ENCODE results near the gene ZCCHC13.
A peak's percentile ranks its signal among the peaks of the same experiment; 100 is the strongest.
"Not testable (repeated sequence)": the region's sequence is repeated elsewhere in the genome, so short reads cannot be mapped to it uniquely, and the experiment has no call there.

Gene ZCCHC13

GRCh38 chrX:74304016-74304415 lies at the start of gene ZCCHC13:
Gene ZCCHC13, plus strand, starts transcription at chrX:74304180. Its CDS starts 87 bp downstream, at chrX:74304267.
- DNase-seq (ENCODE audit: low read depth in 2 of 2), result no peak

GRCh38 chrX:74258111-74258510 lies 45.9 kb upstream of the ZCCHC13 start:
- not testable (repeated sequence) for DNase-seq (ENCODE audit: low read depth in 2 of 2)

GRCh38 chrX:74259885-74260491 lies 44.0 kb upstream of the ZCCHC13 start:
- no peak for DNase-seq (ENCODE audit: low read depth in 2 of 2)

- DNase-seq (ENCODE audit: low read depth in 2 of 2), result no peak
These were observed 41.3 kb upstream of the ZCCHC13 start for GRCh38 chrX:74262452-74263209.

- DNase-seq (ENCODE audit: low read depth in 2 of 2), result no peak
These were observed 33.6 kb upstream of the ZCCHC13 start for GRCh38 chrX:74270393-74270792.

- DNase-seq (ENCODE audit: low read depth in 2 of 2), result no peak
These were observed 31.8 kb upstream of the ZCCHC13 start for GRCh38 chrX:74272230-74272629.

GRCh38 chrX:74274516-74274915 lies 29.5 kb upstream of the ZCCHC13 start:
- no peak for DNase-seq (ENCODE audit: low read depth in 2 of 2)

- no peak for DNase-seq (ENCODE audit: low read depth in 2 of 2)
These were observed 26.7 kb upstream of the ZCCHC13 start for GRCh38 chrX:74277320-74277719.

- no peak for DNase-seq (ENCODE audit: low read depth in 2 of 2)
These were observed 26.1 kb upstream of the ZCCHC13 start for GRCh38 chrX:74277846-74278245.

GRCh38 chrX:74280759-74281158 lies 23.2 kb upstream of the ZCCHC13 start:
- DNase-seq (ENCODE audit: low read depth in 2 of 2), result no peak

GRCh38 chrX:74284391-74284952 lies 19.5 kb upstream of the ZCCHC13 start:
- DNase-seq (ENCODE audit: low read depth in 2 of 2), result no peak

GRCh38 chrX:74286950-74287740 lies 16.8 kb upstream of the ZCCHC13 start:
- DNase-seq (ENCODE audit: low read depth in 2 of 2), result no peak

GRCh38 chrX:74291577-74291963 lies 12.4 kb upstream of the ZCCHC13 start:
- DNase-seq (ENCODE audit: low read depth in 2 of 2), result no peak

- peak; percentile 56 to 67 for DNase-seq (ENCODE audit: low read depth in 2 of 2)
These were observed 11.8 kb upstream of the ZCCHC13 start for GRCh38 chrX:74291964-74292807.

GRCh38 chrX:74292808-74293123 lies 11.2 kb upstream of the ZCCHC13 start:
- no peak for DNase-seq (ENCODE audit: low read depth in 2 of 2)

- peak; percentile 27 to 41 for DNase-seq (ENCODE audit: low read depth in 2 of 2)
These were observed 10.5 kb upstream of the ZCCHC13 start for GRCh38 chrX:74293343-74293946.

GRCh38 chrX:74295101-74295500 lies 8.9 kb upstream of the ZCCHC13 start:
- no peak for DNase-seq (ENCODE audit: low read depth in 2 of 2)

- DNase-seq (ENCODE audit: low read depth in 2 of 2), result no peak
These were observed 6.2 kb upstream of the ZCCHC13 start for GRCh38 chrX:74297766-74298165.

GRCh38 chrX:74300869-74301268 lies 3.1 kb upstream of the ZCCHC13 start:
- DNase-seq (ENCODE audit: low read depth in 2 of 2), result no peak

GRCh38 chrX:74318672-74319071 lies 14.7 kb downstream of the ZCCHC13 start:
- DNase-seq (ENCODE audit: low read depth in 2 of 2), result no peak

GRCh38 chrX:74319321-74319720 lies 15.3 kb downstream of the ZCCHC13 start:
- DNase-seq (ENCODE audit: low read depth in 2 of 2), result not testable (repeated sequence)

Measured in stimulated activated CD8-positive, alpha-beta memory T cell treated with anti-CD3 and anti-CD28 coated beads, Interleukin-2, amount 100 ng/mL, for 1 hour (primary cell).